Measurements from ENCODE around the gene HOXA3. TPM values are rescaled to one million over a fixed set of nuclear protein-coding genes. Genes with fewer than 3 reads are reported as not detected.

The HOXA3 gene
- total and polyA plus RNA-seq, 10 of the 15 experiments (the other 5 are each of a cell fraction or from before 2014, with no cell fraction given), result 0.05 TPM; not detected in 9

DNA sequence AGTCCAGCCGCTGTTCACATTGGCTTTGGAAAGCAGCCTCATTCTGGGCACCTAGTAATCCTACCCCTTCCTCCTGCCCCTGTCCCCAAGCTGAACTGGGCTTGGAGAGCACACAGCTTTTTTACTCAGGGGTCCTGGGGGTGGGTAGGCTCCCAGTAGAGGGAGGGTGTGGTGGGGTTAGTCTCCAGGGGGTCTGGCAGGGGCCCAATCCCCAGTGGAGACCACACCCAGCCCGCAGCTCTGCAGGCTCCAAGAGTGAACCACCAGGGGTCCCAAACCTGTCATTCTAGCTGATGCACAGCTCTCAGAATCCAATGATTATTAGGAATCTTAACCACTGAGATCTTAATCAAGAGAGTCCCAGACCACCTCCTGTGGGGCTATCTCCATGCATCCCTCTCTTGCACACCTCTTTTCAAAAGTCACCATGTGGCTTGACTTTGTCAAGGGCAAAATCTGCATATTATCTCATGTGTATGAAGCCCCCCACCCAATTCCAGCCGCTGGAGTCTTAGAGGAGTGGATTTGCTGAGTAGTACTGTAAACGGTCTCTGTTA is 30.0 kb upstream of the HOXA3 start (continued):
- no peak for TF ChIP-seq IRF5 (IDR thresholded peaks at IDR 0.05; ENCODE audit: borderline replicate concordance)
- TF ChIP-seq, protein P1, sequence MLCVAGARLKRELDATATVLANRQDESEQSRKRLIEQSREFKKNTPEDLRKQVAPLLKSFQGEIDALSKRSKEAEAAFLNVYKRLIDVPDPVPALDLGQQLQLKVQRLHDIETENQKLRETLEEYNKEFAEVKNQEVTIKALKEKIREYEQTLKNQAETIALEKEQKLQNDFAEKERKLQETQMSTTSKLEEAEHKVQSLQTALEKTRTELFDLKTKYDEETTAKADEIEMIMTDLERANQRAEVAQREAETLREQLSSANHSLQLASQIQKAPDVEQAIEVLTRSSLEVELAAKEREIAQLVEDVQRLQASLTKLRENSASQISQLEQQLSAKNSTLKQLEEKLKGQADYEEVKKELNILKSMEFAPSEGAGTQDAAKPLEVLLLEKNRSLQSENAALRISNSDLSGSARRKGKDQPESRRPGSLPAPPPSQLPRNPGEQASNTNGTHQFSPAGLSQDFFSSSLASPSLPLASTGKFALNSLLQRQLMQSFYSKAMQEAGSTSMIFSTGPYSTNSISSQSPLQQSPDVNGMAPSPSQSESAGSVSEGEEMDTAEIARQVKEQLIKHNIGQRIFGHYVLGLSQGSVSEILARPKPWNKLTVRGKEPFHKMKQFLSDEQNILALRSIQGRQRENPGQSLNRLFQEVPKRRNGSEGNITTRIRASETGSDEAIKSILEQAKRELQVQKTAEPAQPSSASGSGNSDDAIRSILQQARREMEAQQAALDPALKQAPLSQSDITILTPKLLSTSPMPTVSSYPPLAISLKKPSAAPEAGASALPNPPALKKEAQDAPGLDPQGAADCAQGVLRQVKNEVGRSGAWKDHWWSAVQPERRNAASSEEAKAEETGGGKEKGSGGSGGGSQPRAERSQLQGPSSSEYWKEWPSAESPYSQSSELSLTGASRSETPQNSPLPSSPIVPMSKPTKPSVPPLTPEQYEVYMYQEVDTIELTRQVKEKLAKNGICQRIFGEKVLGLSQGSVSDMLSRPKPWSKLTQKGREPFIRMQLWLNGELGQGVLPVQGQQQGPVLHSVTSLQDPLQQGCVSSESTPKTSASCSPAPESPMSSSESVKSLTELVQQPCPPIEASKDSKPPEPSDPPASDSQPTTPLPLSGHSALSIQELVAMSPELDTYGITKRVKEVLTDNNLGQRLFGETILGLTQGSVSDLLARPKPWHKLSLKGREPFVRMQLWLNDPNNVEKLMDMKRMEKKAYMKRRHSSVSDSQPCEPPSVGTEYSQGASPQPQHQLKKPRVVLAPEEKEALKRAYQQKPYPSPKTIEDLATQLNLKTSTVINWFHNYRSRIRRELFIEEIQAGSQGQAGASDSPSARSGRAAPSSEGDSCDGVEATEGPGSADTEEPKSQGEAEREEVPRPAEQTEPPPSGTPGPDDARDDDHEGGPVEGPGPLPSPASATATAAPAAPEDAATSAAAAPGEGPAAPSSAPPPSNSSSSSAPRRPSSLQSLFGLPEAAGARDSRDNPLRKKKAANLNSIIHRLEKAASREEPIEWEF (IDR thresholded peaks at IDR 0.05; ENCODE audit: insufficient replicate concordance, low read depth, low read length), result no peak
- TF ChIP-seq ETV6 (conservative IDR thresholded peaks at IDR 0.05 in 1 of 2, IDR thresholded peaks at IDR 0.05 in 1 of 2; ENCODE audit: borderline replicate concordance in 1 of 2, low read depth in 1 of 2), result no peak
- no peak for TF ChIP-seq SMARCA5 (IDR thresholded peaks at IDR 0.05)
- no peak for TF ChIP-seq SREBF2 (IDR thresholded peaks at IDR 0.05; ENCODE audit: low read length)
- no peak for TF ChIP-seq ZNF384 (IDR thresholded peaks at IDR 0.05; ENCODE audit: borderline replicate concordance, low read depth, low read length)
- no peak for TF ChIP-seq ZSCAN29 (IDR thresholded peaks at IDR 0.05)
- no peak for TF ChIP-seq MTA3 (IDR thresholded peaks at IDR 0.05; ENCODE audit: borderline replicate concordance, low read length)

All from GM12878 (cell line).